ENCODE measurements around the gene AMPH.

Gene AMPH

GRCh38 chr7:38428041-38428440, 203.1 kb downstream of the AMPH start:
- DNase-seq (ENCODE audit: extremely low read depth, low read depth), result no peak
- no peak for TF ChIP-seq CTCF (IDR thresholded peaks at IDR 0.05; ENCODE audit: low read depth, low read length)

GRCh38 chr7:38427279-38427955, 203.8 kb downstream of the AMPH start:
- no peak for DNase-seq (ENCODE audit: extremely low read depth, low read depth)
- TF ChIP-seq CTCF (IDR thresholded peaks at IDR 0.05; ENCODE audit: low read depth, low read length), result no peak

GRCh38 chr7:38425509-38425908, 205.7 kb downstream of the AMPH start:
- DNase-seq (ENCODE audit: extremely low read depth, low read depth), result no peak
- no peak for TF ChIP-seq CTCF (IDR thresholded peaks at IDR 0.05; ENCODE audit: low read depth, low read length)

- peak; percentile 29 for TF ChIP-seq CTCF (IDR thresholded peaks at IDR 0.05; ENCODE audit: low read depth, low read length)
- no peak for DNase-seq (ENCODE audit: extremely low read depth, low read depth)
These were observed 206.3 kb downstream of the AMPH start for GRCh38 chr7:38424750-38425463.

GRCh38 chr7:38413784-38414183, 217.4 kb downstream of the AMPH start:
- no peak for DNase-seq (ENCODE audit: extremely low read depth, low read depth)

GRCh38 chr7:38411404-38411803, 219.8 kb downstream of the AMPH start:
- no peak for DNase-seq (ENCODE audit: extremely low read depth, low read depth)
- no peak; the same call in 1 of the 2 replicates for TF ChIP-seq CTCF (IDR thresholded peaks at IDR 0.05; ENCODE audit: low read depth, low read length)

More at GRCh38 chr7:38413784-38414183, 217.4 kb downstream of the AMPH start:
- TF ChIP-seq CTCF (IDR thresholded peaks at IDR 0.05; ENCODE audit: low read depth, low read length), result no peak

- no peak for DNase-seq (ENCODE audit: extremely low read depth, low read depth)
- TF ChIP-seq CTCF (IDR thresholded peaks at IDR 0.05; ENCODE audit: low read depth, low read length), result no peak
These were observed 221.1 kb downstream of the AMPH start for GRCh38 chr7:38410056-38410455.

Data from AG09319 (cell line).